K562 (cell line): Measurements from ENCODE around the gene DGKZ. TPM values are rescaled to one million over a fixed set of nuclear protein-coding genes. Genes with fewer than 3 reads are reported as not detected.
A peak's percentile ranks its signal among the peaks of the same experiment; 100 is the strongest.

ENCODE experiments used
- ATF1 ChIP-seq, 2 experiments: fragments of 450-650 bp in 1 of 2; IDR thresholded peaks; 2 replicates each; pipeline ENCODE4 v1.6.1; 2016; ENCODE audit warnings: missing compliant biosample characterization in 1 of 2, missing genetic modification characterization in 1 of 2
- BACH1 ChIP-seq: fragments of 200-800 bp; sonication (Bioruptor generic); IDR thresholded peaks from 2 replicates; pipeline ENCODE4 v1.6.1; 2016; ENCODE audit warnings: missing genetic modification characterization, missing compliant biosample characterization
- CEBPG ChIP-seq, 3 experiments: fragments of 200-800 bp in 1 of 3; sonication (Bioruptor generic) in 1 of 3; sonication (generic) in 1 of 3; formaldehyde crosslinking in 1 of 3; IDR thresholded peaks in 2 of 3; conservative IDR thresholded peaks in 1 of 3; 2 replicates each; pipeline versions ENCODE4 v1.6.1 to v1.8.0; 2016 to 2022; ENCODE audit warnings: missing compliant biosample characterization in 2 of 3, missing genetic modification characterization in 2 of 3, mild to moderate bottlenecking in 1 of 3, missing genetic modification reagents in 1 of 3
- HLTF ChIP-seq: fragments of 450-650 bp; IDR thresholded peaks from 2 replicates; pipeline ENCODE4 v1.6.1; 2016
- MAFK ChIP-seq: IDR thresholded peaks from 2 replicates; pipeline ENCODE4 v1.6.1; 2011; ENCODE audit warnings: low read length, improper control_type of control experiment
- MGA ChIP-seq: fragments of 450-650 bp; IDR thresholded peaks from 2 replicates; pipeline ENCODE4 v1.6.1; 2016; ENCODE audit warnings: mild to moderate bottlenecking, moderate library complexity
- PHF8 ChIP-seq: fragments of 200-600 bp; sonication (generic); IDR thresholded peaks from 2 replicates; pipeline ENCODE4 v1.6.1; 2012; ENCODE audit warnings: mixed run types, mild to moderate bottlenecking, inconsistent platforms, low read length, moderate library complexity, borderline replicate concordance
- POLR2B ChIP-seq: fragments of 450-650 bp; IDR thresholded peaks from 2 replicates; pipeline ENCODE4 v1.6.1; 2018; ENCODE audit warnings: low read depth; ENCODE audit not compliant: partially characterized antibody
- SIRT6 ChIP-seq: IDR thresholded peaks from one replicate; pipeline ENCODE4 v1.6.1; 2012; ENCODE audit warnings: low read depth, mild to moderate bottlenecking, control low read depth, inconsistent platforms, low read length, moderate library complexity
- TARDBP ChIP-seq: fragments of 450-650 bp; IDR thresholded peaks from 2 replicates; pipeline ENCODE4 v1.6.1; 2016
- ZBTB17 ChIP-seq: fragments of 450-650 bp; formaldehyde crosslinking; IDR thresholded peaks from 2 replicates; pipeline ENCODE4 v1.4.0; 2020; ENCODE audit warnings: mild to moderate bottlenecking
- ZEB2 ChIP-seq: fragments of 450-650 bp; IDR thresholded peaks from 2 replicates; pipeline ENCODE4 v1.6.1; 2016
- ZNF24 ChIP-seq: fragments of 450-650 bp; IDR thresholded peaks from 2 replicates; pipeline ENCODE4 v1.6.1; 2016
- ZNF311 ChIP-seq: fragments of 250-450 bp; sonication (Bioruptor Pico); IDR thresholded peaks from 2 replicates; pipeline ENCODE4 v1.4.0; 2020; ENCODE audit warnings: mild to moderate bottlenecking, moderate library complexity
- ZNF398 ChIP-seq: fragments of 250-450 bp; sonication (Bioruptor Pico); IDR thresholded peaks from 2 replicates; pipeline ENCODE4 v1.8.0; 2021; ENCODE audit warnings: moderate library complexity, mild to moderate bottlenecking, inconsistent platforms
- ZZZ3 ChIP-seq: fragments of 450-650 bp; IDR thresholded peaks from 2 replicates; pipeline ENCODE4 v1.6.1; 2016; ENCODE audit warnings: antibody characterized with exemption, mild to moderate bottlenecking, moderate library complexity
- polyA plus RNA-seq, 8 experiments: library from polyadenylated mRNA; depleted of rRNA in 4 of 8; stranded (reverse) in 5 of 8; unstranded in 3 of 8; fragments of >200 nt; fragmentation: Nextera tagmentation in 2 of 8; fragmentation: Illumina TruSeq in 1 of 8; extraction: Ambion mirVana in 2 of 8; extraction: Trizol in 1 of 8; gene quantifications; 2 replicates each; pipeline versions ENCODE4 v1.2.1 to v1.2.3, GENCODE V29; 2011 to 2014; ENCODE audit warnings: inconsistent platforms in 1 of 8, missing spikeins in 1 of 8
- total RNA-seq, 7 experiments: library from RNA; depleted of rRNA in 6 of 7; stranded (reverse); fragments of >200 nt in 6 of 7; fragmentation: Illumina TruSeq in 2 of 7; extraction: Trizol in 2 of 7; gene quantifications; 2 replicates each; pipeline versions ENCODE4 v1.2.1 to v1.2.3, GENCODE V29; 2011 to 2021; ENCODE audit warnings: low replicate concordance in 1 of 7

DGKZ gene
- total and polyA plus RNA-seq, 9 of the 15 experiments (the other 6 are each of a cell fraction or from before 2014, with no cell fraction given) = 0.51 to 100 (median 44.2) TPM

- no peak for TF ChIP-seq MGA
- no peak for TF ChIP-seq HLTF
- TF ChIP-seq BACH1 = no peak
- TF ChIP-seq ZBTB17 (CRISPR knock-in tag) = peak; percentile 34; the same call in 1 of the 2 replicates
- TF ChIP-seq ZNF398 = no peak
- TF ChIP-seq CEBPG (CRISPR knock-in tag; IDR thresholded peaks at IDR 0.05) = no peak
- TF ChIP-seq CEBPG (tag; conservative IDR thresholded peaks at IDR 0.05 in 1 of 2, IDR thresholded peaks at IDR 0.05 in 1 of 2) = no peak
- no peak for TF ChIP-seq POLR2B
- no peak for TF ChIP-seq TARDBP
- TF ChIP-seq ZNF311 (CRISPR knock-in tag) = no peak; the same call in 1 of the 2 replicates
- TF ChIP-seq ATF1 (CRISPR knock-in tag; IDR thresholded peaks at IDR 0.05) = no peak
- TF ChIP-seq ATF1 (tag; IDR thresholded peaks at IDR 0.05) = no peak
- TF ChIP-seq ZEB2 = no peak
- no peak for TF ChIP-seq ZNF24
- TF ChIP-seq ZZZ3 = no peak
- TF ChIP-seq MAFK = no peak
- no peak for TF ChIP-seq SIRT6
- TF ChIP-seq PHF8 = no peak
These were observed 45.4 kb downstream of the DGKZ start (continued) for GRCh38 chr11:46392421-46393230.
